Stomach smooth muscle (tissue), 2 donors: ENCODE results near the gene USP49.
A peak's percentile ranks its signal among the peaks of the same experiment; 100 is the strongest.

Source experiments
- H3K27ac ChIP-seq: one replicate; pipeline ENCODE4 v1.7.0; 2013; ENCODE audit warnings: mild to moderate bottlenecking, low read length, inconsistent platforms
- H3K27me3 ChIP-seq, 2 donors: one replicate each; pipeline ENCODE4 v1.7.0; 2013; ENCODE audit warnings: low read length in 2 of 2; ENCODE audit not compliant: insufficient read depth in 2 of 2, control insufficient read depth in 1 of 2
- H3K36me3 ChIP-seq, 2 donors: one replicate each; pipeline ENCODE4 v1.7.0; 2013; ENCODE audit warnings: low read length in 2 of 2; ENCODE audit not compliant: control insufficient read depth in 2 of 2, insufficient read depth in 2 of 2
- H3K4me1 ChIP-seq: one replicate; pipeline ENCODE4 v1.7.0; 2013; ENCODE audit warnings: low read length; ENCODE audit not compliant: control insufficient read depth, insufficient read depth
- H3K4me3 ChIP-seq, 2 donors: one replicate each; pipeline ENCODE4 v1.7.0; 2013; ENCODE audit warnings: low read length in 2 of 2
- H3K9ac ChIP-seq, 2 donors: one replicate each; pipeline ENCODE4 v1.7.0; 2013; ENCODE audit warnings: low read length in 2 of 2, mild to moderate bottlenecking in 1 of 2
- H3K9me3 ChIP-seq, 2 donors: one replicate each; pipeline ENCODE4 v1.7.0; 2013; ENCODE audit warnings: low read length in 2 of 2; ENCODE audit not compliant: control insufficient read depth in 2 of 2
- donor health status: healthy.
- donor health status: Pancreatic carcinoma.

The USP49 gene

GRCh38 chr6:41787219-41787917, 107.8 kb downstream of the USP49 start, which contains the start of gene TOMM6:
Gene TOMM6, plus strand, starts transcription at chr6:41787694. Its CDS starts 4 bp downstream, at chr6:41787698.
- no peaks in the 10 kb centered on the region for H3K27me3 ChIP-seq
- H3K36me3 ChIP-seq = peaks cover 16 to 20% of the 10 kb centered on the region in 2 donors
- H3K9me3 ChIP-seq = no peaks in the 10 kb centered on the region
- peak within 1 kb of the TSS; percentile 95 to 99 for H3K9ac ChIP-seq
- H3K27ac ChIP-seq = peak within 1 kb of the TSS; percentile 94
- H3K4me1 ChIP-seq = peaks cover 29% of the 10 kb centered on the region
- H3K4me3 ChIP-seq = peak within 1 kb of the TSS; percentile 85 to 99

DNA sequence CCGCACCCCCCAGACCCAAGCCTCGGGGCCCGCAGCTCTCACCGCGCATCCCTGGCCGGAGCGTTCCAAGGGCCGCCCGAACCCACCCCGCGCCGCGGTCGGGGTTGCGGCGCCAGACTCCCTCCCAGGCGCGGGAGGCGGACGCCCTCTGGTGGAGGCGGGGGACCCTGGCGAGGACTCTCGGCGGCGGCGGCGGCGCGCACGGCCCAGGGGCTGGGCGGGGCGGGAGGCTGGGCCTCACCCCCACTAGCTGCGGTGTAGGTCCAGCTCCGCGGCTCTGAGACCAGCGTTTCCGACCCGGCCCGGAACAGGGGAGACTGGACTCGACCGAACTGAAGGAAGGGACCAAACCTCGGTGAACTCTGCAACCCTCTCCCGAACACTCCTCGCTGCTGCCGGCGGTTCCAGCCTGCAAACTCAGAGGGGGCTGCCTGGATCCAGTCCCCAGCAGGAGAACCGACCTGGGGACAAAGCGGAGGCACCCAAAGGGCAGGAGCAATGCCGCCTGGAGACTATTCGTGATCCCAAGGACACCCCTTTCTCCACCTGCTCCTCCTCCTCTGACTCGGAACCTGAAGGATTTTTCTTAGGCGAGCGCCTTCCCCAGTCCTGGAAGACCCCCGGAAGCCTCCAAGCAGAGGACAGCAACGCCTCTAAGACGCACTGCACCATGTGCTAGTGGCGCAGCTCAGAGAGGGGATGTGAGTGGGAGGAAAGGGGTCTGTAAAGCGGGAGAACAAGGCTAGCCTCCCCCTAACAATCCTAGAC, 108.5 kb downstream of the USP49 start:
- peaks cover 31% of the 10 kb centered on the region for H3K4me1 ChIP-seq
- H3K9me3 ChIP-seq = no peaks in the 10 kb centered on the region
- peaks cover 13 to 15% of the 10 kb centered on the region in 2 donors for H3K36me3 ChIP-seq
- H3K27ac ChIP-seq = peak overlapping the region; percentile 94
- H3K4me3 ChIP-seq = peak overlapping the region; percentile 85 to 99
- no peaks in the 10 kb centered on the region for H3K27me3 ChIP-seq
- H3K9ac ChIP-seq = peak overlapping the region; percentile 92 to 95

DNA sequence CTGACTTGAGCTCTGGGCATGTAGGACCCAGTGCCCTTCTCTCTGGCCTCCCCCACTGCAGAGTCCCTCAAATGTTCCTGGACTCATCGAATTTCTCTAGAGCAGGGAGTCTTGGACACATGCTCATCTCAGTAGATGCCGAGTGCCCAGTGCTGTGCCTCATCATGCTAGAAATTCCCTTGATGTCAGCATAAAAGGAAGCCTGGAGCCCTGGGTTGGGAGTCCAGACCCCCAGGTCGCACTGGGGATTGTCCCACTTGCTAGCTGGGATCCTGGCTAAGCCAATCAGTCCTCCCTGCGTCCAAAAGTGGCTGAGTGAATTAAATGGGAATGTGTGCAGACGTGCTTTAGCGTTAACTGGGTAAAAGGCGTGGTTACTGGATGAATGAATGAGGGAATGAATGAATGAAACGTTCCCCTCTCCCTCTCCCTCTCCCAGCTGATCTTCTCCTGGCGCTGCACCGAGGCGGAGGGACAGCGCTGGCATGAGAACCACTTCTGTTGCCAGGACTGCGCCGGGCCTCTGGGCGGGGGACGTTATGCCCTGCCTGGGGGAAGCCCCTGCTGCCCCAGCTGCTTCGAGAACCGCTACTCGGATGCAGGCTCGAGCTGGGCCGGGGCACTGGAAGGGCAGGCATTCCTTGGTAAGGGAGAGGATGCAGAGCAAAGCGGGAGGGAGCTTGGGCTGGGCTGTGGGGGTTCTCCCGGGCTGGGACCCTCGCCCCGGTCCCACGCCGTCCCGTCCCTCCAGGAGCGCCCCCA, 109.3 kb downstream of the USP49 start:
- Histone ChIP-seq H3K27ac (peak overlapping the region; percentile 53), H3K9ac (peak overlapping the region; percentile 50 to 55), H3K4me1 (peaks cover 38% of the 10 kb centered on the region)

GRCh38 chr6:41785254-41785653, 109.9 kb downstream of the USP49 start:
- Histone ChIP-seq H3K4me1 (peaks cover 41% of the 10 kb centered on the region), H3K4me3 (peak overlapping the region in 1 of 2 donors; percentile 99), H3K27me3 (no peaks in the 10 kb centered on the region), H3K9me3 (no peaks in the 10 kb centered on the region), H3K36me3 (peaks cover 7 to 9% of the 10 kb centered on the region in 2 donors), H3K27ac (no peak overlapping the region), H3K9ac (no peak overlapping the region)

More for the DNA sequence above, 109.3 kb downstream of the USP49 start:
- Histone ChIP-seq H3K36me3 (peaks cover 10 to 12% of the 10 kb centered on the region in 2 donors), H3K4me3 (peak overlapping the region; percentile 61 to 99), H3K27me3 (no peaks in the 10 kb centered on the region), H3K9me3 (no peaks in the 10 kb centered on the region)

GRCh38 chr6:41784581-41785171, 110.5 kb downstream of the USP49 start:
- Histone ChIP-seq H3K27ac (no peak overlapping the region), H3K27me3 (no peaks in the 10 kb centered on the region), H3K36me3 (peaks cover 3 to 6% of the 10 kb centered on the region in 2 donors), H3K9me3 (no peaks in the 10 kb centered on the region), H3K4me1 (peaks cover 41% of the 10 kb centered on the region), H3K9ac (no peak overlapping the region), H3K4me3 (no peak overlapping the region)

- H3K36me3 ChIP-seq = no peaks in the 10 kb centered on the region
- no peak overlapping the region for H3K27ac ChIP-seq
- H3K27me3 ChIP-seq = no peaks in the 10 kb centered on the region
- H3K9ac ChIP-seq = no peak overlapping the region
- H3K9me3 ChIP-seq = no peaks in the 10 kb centered on the region
- H3K4me1 ChIP-seq = peaks cover 39% of the 10 kb centered on the region
- H3K4me3 ChIP-seq = no peak overlapping the region
Observed at GRCh38 chr6:41783106-41783780, 111.9 kb downstream of the USP49 start.

- Histone ChIP-seq H3K27me3 (no peaks in the 10 kb centered on the region), H3K9me3 (no peaks in the 10 kb centered on the region), H3K4me3 (peak overlapping the region; percentile 74 to 79), H3K9ac (peak overlapping the region; percentile 58 to 59), H3K27ac (peak overlapping the region; percentile 18), H3K4me1 (peaks cover 32% of the 10 kb centered on the region), H3K36me3 (peaks cover 0 to 10% of the 10 kb centered on the region in 2 donors)
Observed at GRCh38 chr6:41781366-41781730, 113.8 kb downstream of the USP49 start.

GRCh38 chr6:41780551-41781365, 114.4 kb downstream of the USP49 start, which contains the start of gene PRICKLE4:
Gene PRICKLE4, plus strand, starts transcription at chr6:41780782. Its CDS starts 2,692 bp downstream, at chr6:41783474.
- Histone ChIP-seq H3K9ac (peak within 1 kb of the TSS; percentile 58 to 59), H3K27me3 (no peaks in the 10 kb centered on the region), H3K4me3 (peak within 1 kb of the TSS; percentile 79 to 86), H3K4me1 (peaks cover 27% of the 10 kb centered on the region), H3K36me3 (peaks cover under 1 to 11% of the 10 kb centered on the region in 2 donors), H3K9me3 (no peaks in the 10 kb centered on the region), H3K27ac (peak within 1 kb of the TSS; percentile 37)

GRCh38 chr6:41779788-41780550, 115.2 kb downstream of the USP49 start, which contains the start of gene FRS3:
Gene FRS3, minus strand, starts transcription at chr6:41779900. Its CDS starts 2,913 bp downstream, at chr6:41776987.
- H3K4me3 ChIP-seq = peak within 1 kb of the TSS; percentile 79 to 86
- peak within 1 kb of the TSS; percentile 64 to 76 for H3K9ac ChIP-seq
- no peaks in the 10 kb centered on the region for H3K27me3 ChIP-seq
- H3K36me3 ChIP-seq = peaks cover 8 to 18% of the 10 kb centered on the region in 2 donors
- peak within 1 kb of the TSS; percentile 37 for H3K27ac ChIP-seq
- H3K9me3 ChIP-seq = no peaks in the 10 kb centered on the region
- peaks cover 20% of the 10 kb centered on the region for H3K4me1 ChIP-seq
